ENCODE results near the gene FGF12.

The FGF12 gene

DNA sequence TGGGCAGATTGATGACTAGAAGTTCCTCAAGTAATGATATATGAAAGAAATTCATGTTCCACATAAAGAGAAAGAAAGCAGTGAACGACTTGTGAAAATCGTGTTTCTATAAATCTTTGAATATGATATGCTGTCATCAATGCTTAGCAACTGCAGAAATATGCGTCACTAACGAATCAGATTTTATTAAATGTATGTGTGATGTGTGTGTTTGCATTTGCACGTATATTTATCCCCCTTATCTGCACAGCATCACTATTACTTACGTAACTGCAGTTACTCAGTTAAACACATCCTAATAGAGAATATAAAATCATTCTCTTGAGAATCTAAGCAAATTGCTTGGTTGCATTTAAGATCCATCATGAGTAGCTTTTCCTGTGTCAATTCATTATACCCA, 468.6 kb downstream of the FGF12 start:
- no peak overlapping the region for H3K4me3 ChIP-seq (ENCODE audit: low read depth, low read length)
- TF ChIP-seq, protein P1, sequence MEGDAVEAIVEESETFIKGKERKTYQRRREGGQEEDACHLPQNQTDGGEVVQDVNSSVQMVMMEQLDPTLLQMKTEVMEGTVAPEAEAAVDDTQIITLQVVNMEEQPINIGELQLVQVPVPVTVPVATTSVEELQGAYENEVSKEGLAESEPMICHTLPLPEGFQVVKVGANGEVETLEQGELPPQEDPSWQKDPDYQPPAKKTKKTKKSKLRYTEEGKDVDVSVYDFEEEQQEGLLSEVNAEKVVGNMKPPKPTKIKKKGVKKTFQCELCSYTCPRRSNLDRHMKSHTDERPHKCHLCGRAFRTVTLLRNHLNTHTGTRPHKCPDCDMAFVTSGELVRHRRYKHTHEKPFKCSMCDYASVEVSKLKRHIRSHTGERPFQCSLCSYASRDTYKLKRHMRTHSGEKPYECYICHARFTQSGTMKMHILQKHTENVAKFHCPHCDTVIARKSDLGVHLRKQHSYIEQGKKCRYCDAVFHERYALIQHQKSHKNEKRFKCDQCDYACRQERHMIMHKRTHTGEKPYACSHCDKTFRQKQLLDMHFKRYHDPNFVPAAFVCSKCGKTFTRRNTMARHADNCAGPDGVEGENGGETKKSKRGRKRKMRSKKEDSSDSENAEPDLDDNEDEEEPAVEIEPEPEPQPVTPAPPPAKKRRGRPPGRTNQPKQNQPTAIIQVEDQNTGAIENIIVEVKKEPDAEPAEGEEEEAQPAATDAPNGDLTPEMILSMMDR (IDR thresholded peaks at IDR 0.05; ENCODE audit: low read depth, low read length): no peak

DNA sequence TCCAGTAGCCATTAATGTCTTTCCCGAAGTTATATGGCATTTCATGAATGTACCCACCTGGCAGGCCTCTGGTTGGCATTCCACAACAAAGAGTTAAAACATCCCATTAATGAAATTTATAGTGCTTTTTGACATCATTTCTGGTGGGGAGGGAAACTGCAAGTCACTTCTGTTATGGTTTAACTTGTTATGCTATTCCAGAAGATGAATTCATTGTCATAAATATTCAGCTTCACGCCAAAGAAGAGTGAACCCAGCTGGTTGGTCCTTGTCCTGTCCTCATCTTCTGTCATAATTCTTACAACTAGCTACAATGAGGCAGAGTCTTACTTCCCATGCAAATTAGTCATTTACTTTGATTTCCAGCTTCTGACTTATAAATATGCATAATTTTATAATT, 471.5 kb downstream of the FGF12 start:
- no peak overlapping the region for H3K4me3 ChIP-seq (ENCODE audit: low read depth, low read length)
- TF ChIP-seq, protein P1 (IDR thresholded peaks at IDR 0.05; ENCODE audit: low read depth, low read length): no peak

GRCh38 chr3:192253138-192253887, 474.0 kb downstream of the FGF12 start:
- H3K4me3 ChIP-seq (ENCODE audit: low read depth, low read length): no peak overlapping the region
- TF ChIP-seq, protein P1 (IDR thresholded peaks at IDR 0.05; ENCODE audit: low read depth, low read length): no peak

- no peak overlapping the region for H3K4me3 ChIP-seq (ENCODE audit: low read depth, low read length)
- TF ChIP-seq, protein P1 (IDR thresholded peaks at IDR 0.05; ENCODE audit: low read depth, low read length): no peak
These were observed 477.8 kb downstream of the FGF12 start for GRCh38 chr3:192249516-192249915.

- no peak overlapping the region for H3K4me3 ChIP-seq (ENCODE audit: low read depth, low read length)
- TF ChIP-seq, protein P1 (IDR thresholded peaks at IDR 0.05; ENCODE audit: low read depth, low read length): no peak
These were observed 480.3 kb downstream of the FGF12 start for GRCh38 chr3:192246847-192247559.

- TF ChIP-seq, protein P1 (IDR thresholded peaks at IDR 0.05; ENCODE audit: low read depth, low read length): no peak
- H3K4me3 ChIP-seq (ENCODE audit: low read depth, low read length): no peak overlapping the region
These were observed 482.8 kb downstream of the FGF12 start for GRCh38 chr3:192244591-192244990.

GRCh38 chr3:192239956-192240355, 487.4 kb downstream of the FGF12 start:
- TF ChIP-seq, protein P1 (IDR thresholded peaks at IDR 0.05; ENCODE audit: low read depth, low read length): no peak
- H3K4me3 ChIP-seq (ENCODE audit: low read depth, low read length): no peak overlapping the region

All from WI38 (cell line).